ENCODE results near the gene TENT5C. TPM values are rescaled to one million over a fixed set of nuclear protein-coding genes. Genes with fewer than 3 reads are reported as not detected.
A peak's percentile ranks its signal among the peaks of the same experiment; 100 is the strongest.

TENT5C gene
- total and polyA plus RNA-seq, 9 of the 15 experiments (the other 6 are each of a cell fraction or from before 2014, with no cell fraction given): 1.8 to 7.7 (median 4.0) TPM

GRCh38 chr1:117613249-117613968 is 7.6 kb downstream of the TENT5C start (continued):
- TF ChIP-seq POLR3G (IDR thresholded peaks at IDR 0.05; ENCODE audit: extremely low read depth, insufficient read length, insufficient replicate concordance) (no peak), ZNF696 (CRISPR knock-in tag; conservative IDR thresholded peaks at IDR 0.05) (0 out of 2 replicates have a peak, but pooled peaks have one; percentile 70), SMAD4 (CRISPR knock-in tag; conservative IDR thresholded peaks at IDR 0.05) (peak; percentile 95), HDGF (IDR thresholded peaks at IDR 0.05) (no peak), POLR3A (IDR thresholded peaks at IDR 0.05; ENCODE audit: borderline replicate concordance, extremely low read depth, insufficient read depth, insufficient read length) (no peak), JUNB (CRISPR knock-in tag; conservative IDR thresholded peaks at IDR 0.05) (no peak; the same call in 1 of the 2 replicates), ZNF518B (CRISPR knock-in tag; IDR thresholded peaks at IDR 0.05) (no peak), KDM1A (IDR thresholded peaks at IDR 0.05) (peak; percentile 99 to 100), CC2D1A (IDR thresholded peaks at IDR 0.05) (peak; percentile 94), ZNF232 (CRISPR knock-in tag; IDR thresholded peaks at IDR 0.05) (no peak), SNRNP70 (optimal IDR thresholded peaks at IDR 0.05; ENCODE audit: low read depth, low read length) (no peak), CBFA2T2 (conservative IDR thresholded peaks at IDR 0.05) (peak; percentile 98), NFYB (IDR thresholded peaks at IDR 0.05; ENCODE audit: extremely low read depth, insufficient read length) (no peak), SMARCA5 (IDR thresholded peaks at IDR 0.05) (no peak; the same call in 1 of the 2 replicates), HDAC8 (tag; IDR thresholded peaks at IDR 0.05) (no peak), SMAD2 (IDR thresholded peaks at IDR 0.05; ENCODE audit: low read depth, low read length) (no peak), KDM5B (IDR thresholded peaks at IDR 0.05; ENCODE audit: insufficient replicate concordance, low read depth, low read length) (no peak), TRIM28 (IDR thresholded peaks at IDR 0.05) (0 out of 2 replicates have a peak, but pooled peaks have one; percentile 19), NCOA6 (IDR thresholded peaks at IDR 0.05) (no peak)
- TF ChIP-seq, protein P1, sequence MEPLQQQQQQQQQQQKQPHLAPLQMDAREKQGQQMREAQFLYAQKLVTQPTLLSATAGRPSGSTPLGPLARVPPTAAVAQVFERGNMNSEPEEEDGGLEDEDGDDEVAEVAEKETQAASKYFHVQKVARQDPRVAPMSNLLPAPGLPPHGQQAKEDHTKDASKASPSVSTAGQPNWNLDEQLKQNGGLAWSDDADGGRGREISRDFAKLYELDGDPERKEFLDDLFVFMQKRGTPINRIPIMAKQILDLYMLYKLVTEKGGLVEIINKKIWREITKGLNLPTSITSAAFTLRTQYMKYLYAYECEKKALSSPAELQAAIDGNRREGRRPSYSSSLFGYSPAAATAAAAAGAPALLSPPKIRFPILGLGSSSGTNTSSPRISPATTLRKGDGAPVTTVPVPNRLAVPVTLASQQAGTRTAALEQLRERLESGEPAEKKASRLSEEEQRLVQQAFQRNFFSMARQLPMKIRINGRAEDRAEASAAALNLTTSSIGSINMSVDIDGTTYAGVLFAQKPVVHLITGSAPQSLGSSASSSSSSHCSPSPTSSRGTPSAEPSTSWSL (CRISPR knock-in tag; IDR thresholded peaks at IDR 0.05; ENCODE audit: borderline replicate concordance): no peak
- TF ChIP-seq, protein P2, sequence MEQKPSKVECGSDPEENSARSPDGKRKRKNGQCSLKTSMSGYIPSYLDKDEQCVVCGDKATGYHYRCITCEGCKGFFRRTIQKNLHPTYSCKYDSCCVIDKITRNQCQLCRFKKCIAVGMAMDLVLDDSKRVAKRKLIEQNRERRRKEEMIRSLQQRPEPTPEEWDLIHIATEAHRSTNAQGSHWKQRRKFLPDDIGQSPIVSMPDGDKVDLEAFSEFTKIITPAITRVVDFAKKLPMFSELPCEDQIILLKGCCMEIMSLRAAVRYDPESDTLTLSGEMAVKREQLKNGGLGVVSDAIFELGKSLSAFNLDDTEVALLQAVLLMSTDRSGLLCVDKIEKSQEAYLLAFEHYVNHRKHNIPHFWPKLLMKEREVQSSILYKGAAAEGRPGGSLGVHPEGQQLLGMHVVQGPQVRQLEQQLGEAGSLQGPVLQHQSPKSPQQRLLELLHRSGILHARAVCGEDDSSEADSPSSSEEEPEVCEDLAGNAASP (IDR thresholded peaks at IDR 0.05): no peak
- TF ChIP-seq, protein P3, sequence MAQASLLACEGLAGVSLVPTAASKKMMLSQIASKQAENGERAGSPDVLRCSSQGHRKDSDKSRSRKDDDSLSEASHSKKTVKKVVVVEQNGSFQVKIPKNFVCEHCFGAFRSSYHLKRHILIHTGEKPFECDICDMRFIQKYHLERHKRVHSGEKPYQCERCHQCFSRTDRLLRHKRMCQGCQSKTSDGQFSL (CRISPR knock-in tag; IDR thresholded peaks at IDR 0.05): no peak
- TF ChIP-seq, protein P3 (tag; IDR thresholded peaks at IDR 0.05): no peak

All from K562 (cell line).